PFSK-1 (cell line): Measurements from ENCODE around the gene OSTF1.

ENCODE experiments used
- POLR2AphosphoS5 ChIP-seq: IDR thresholded peaks from 2 replicates; pipeline ENCODE4 v1.6.1; 2012; ENCODE audit warnings: low read depth, mild to moderate bottlenecking, control low read depth, low read length, moderate library complexity
- SIN3A ChIP-seq: IDR thresholded peaks from 2 replicates; pipeline ENCODE4 v1.6.1; 2012; ENCODE audit warnings: mild to moderate bottlenecking, low read length, moderate library complexity, borderline replicate concordance; ENCODE audit not compliant: insufficient read depth

GRCh38 chr9:75117564-75117963 is 29.2 kb downstream of the OSTF1 start:
- no peak for TF ChIP-seq POLR2AphosphoS5
- no peak for TF ChIP-seq SIN3A
